Stimulated activated naive CD8-positive, alpha-beta T cell treated with anti-CD3 and anti-CD28 coated beads, Interleukin-15, Interleukin-2, amounts not matched to agents 100 ng/mL and 50 ng/mL, for 24 hours (primary cell): ENCODE results near the gene DNM1.

Experiments
- H3K27ac Mint-ChIP-seq: one replicate; pipeline ENCODE4 v1.8.0; 2021; ENCODE audit warnings: mild to moderate bottlenecking, mixed read lengths
- H3K27me3 Mint-ChIP-seq: one replicate; pipeline ENCODE4 v1.8.0; 2021; ENCODE audit warnings: mixed read lengths
- H3K36me3 Mint-ChIP-seq: one replicate; pipeline ENCODE4 v1.8.0; 2021; ENCODE audit warnings: low read depth, mixed read lengths
- H3K4me1 Mint-ChIP-seq: one replicate; pipeline ENCODE4 v1.8.0; 2021; ENCODE audit warnings: low read depth, mixed read lengths
- H3K4me3 Mint-ChIP-seq: one replicate; pipeline ENCODE4 v1.8.0; 2021; ENCODE audit warnings: mild to moderate bottlenecking, mixed read lengths
- H3K9me3 Mint-ChIP-seq: one replicate; pipeline ENCODE4 v1.8.0; 2021; ENCODE audit warnings: mixed read lengths

Gene DNM1

DNA sequence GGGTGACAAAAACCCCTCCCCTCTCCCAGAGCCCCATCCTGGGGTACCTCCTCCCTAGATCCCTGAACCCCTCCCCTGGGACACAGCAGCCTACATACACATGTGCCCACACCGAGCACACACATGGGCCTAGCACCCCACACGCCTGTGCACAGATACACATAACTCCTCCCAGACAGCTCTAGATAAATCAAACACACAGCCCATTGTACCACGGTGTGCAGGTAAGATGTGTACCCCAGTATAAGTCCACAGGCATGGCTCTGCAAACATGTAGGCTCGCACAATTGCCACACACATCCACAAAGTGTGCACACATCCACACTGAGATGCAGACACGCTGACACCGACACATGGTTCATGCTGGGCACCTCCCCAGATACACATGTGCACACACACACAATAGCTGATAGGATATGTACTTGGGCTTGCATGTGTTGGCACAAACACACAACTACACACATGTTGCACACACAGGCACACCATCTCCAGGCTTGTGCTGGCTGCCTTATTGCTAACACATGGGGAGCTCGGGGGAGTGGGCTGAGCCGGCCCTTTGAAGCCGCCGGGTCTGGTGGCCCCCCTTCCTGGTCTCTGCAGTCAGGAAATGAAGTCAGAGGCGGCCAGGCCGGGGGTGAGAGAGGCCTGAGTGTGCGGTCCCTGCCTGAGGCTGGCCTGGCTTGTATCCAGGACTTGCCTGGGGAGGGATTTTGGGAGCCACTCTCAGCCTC, 42.4 kb downstream of the DNM1 start:
- H3K4me3 Mint-ChIP-seq = no peak overlapping the region
- H3K4me1 Mint-ChIP-seq = peaks cover 16% of the 10 kb centered on the region
- peaks cover 14% of the 10 kb centered on the region for H3K27me3 Mint-ChIP-seq
- no peaks in the 10 kb centered on the region for H3K36me3 Mint-ChIP-seq
- H3K9me3 Mint-ChIP-seq = no peaks in the 10 kb centered on the region
- no peak overlapping the region for H3K27ac Mint-ChIP-seq

DNA sequence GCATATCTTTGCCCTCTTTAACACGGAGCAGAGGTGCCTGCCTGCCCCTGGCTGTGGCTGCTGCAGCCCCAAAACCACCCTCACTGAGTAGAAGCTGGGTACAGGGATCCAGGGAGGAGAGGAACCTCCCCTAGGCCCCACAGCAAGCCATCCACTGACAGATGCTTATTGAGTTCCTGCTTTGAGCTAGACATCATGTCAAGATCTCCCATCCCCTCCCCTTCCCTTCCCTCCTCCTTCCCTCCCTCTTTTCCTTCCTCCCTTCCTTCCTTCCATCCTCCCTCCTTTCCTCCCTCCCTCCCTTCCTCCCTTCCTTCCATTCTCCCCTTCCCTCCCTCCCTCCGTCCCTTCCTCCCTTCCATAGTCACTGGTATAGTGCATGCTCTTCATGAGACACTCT, 43.3 kb downstream of the DNM1 start:
- Mint-ChIP-seq H3K4me1 (peaks cover 21% of the 10 kb centered on the region), H3K4me3 (no peak overlapping the region), H3K36me3 (no peaks in the 10 kb centered on the region), H3K9me3 (no peaks in the 10 kb centered on the region), H3K27ac (no peak overlapping the region), H3K27me3 (peaks cover 14% of the 10 kb centered on the region)

DNA sequence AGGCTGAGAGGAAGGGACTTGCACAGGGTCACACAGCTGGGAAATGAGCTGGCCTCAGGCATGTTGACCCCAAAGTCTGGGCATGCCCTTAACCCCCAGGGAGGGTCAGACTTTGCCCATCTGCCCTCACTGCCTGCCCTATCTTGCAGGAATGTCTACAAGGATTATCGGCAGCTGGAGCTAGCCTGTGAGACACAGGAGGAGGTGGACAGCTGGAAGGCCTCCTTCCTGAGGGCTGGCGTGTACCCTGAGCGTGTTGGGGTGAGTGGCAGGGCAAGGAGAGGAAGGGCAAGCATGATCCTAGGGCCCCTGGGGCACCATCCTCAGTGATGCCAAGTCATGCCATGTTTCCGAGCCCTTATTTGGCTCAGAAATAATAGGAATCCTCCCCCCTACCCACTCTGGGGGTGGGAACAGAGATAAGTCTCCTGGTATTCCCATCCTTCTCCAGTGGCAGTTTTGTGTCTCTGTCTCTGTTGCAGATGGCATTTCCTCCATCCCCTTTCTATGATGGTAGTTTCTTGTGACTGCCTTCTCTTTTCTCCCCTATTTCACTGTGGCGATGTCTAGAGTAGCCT, 44.1 kb downstream of the DNM1 start:
- Mint-ChIP-seq H3K27ac (no peak overlapping the region), H3K36me3 (no peaks in the 10 kb centered on the region), H3K27me3 (peaks cover 17% of the 10 kb centered on the region), H3K9me3 (no peaks in the 10 kb centered on the region), H3K4me3 (no peak overlapping the region), H3K4me1 (peaks cover 25% of the 10 kb centered on the region)

DNA sequence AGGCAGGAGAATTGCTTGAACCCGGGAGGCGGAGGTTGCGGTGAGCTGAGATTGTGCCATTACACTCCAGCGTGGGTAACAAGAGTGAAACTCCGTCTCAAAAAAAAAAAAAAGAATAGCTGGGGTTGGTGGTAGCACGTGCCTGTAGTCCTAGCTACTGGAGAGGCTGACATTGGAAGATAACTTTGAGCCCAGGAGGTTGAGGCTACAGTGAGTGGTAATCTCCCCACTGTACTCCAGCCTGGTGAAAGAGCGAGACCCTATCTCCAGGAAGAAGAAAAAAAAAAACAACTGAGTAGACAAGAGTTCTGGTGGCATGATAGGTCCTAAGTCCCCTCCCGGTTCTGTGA, 46.4 kb downstream of the DNM1 start:
- H3K4me1 Mint-ChIP-seq = peaks cover 18% of the 10 kb centered on the region
- peak overlapping the region; percentile 82 for H3K4me3 Mint-ChIP-seq
- H3K36me3 Mint-ChIP-seq = no peaks in the 10 kb centered on the region
- no peak overlapping the region for H3K27ac Mint-ChIP-seq
- H3K27me3 Mint-ChIP-seq = peaks cover 9% of the 10 kb centered on the region
- no peaks in the 10 kb centered on the region for H3K9me3 Mint-ChIP-seq

DNA sequence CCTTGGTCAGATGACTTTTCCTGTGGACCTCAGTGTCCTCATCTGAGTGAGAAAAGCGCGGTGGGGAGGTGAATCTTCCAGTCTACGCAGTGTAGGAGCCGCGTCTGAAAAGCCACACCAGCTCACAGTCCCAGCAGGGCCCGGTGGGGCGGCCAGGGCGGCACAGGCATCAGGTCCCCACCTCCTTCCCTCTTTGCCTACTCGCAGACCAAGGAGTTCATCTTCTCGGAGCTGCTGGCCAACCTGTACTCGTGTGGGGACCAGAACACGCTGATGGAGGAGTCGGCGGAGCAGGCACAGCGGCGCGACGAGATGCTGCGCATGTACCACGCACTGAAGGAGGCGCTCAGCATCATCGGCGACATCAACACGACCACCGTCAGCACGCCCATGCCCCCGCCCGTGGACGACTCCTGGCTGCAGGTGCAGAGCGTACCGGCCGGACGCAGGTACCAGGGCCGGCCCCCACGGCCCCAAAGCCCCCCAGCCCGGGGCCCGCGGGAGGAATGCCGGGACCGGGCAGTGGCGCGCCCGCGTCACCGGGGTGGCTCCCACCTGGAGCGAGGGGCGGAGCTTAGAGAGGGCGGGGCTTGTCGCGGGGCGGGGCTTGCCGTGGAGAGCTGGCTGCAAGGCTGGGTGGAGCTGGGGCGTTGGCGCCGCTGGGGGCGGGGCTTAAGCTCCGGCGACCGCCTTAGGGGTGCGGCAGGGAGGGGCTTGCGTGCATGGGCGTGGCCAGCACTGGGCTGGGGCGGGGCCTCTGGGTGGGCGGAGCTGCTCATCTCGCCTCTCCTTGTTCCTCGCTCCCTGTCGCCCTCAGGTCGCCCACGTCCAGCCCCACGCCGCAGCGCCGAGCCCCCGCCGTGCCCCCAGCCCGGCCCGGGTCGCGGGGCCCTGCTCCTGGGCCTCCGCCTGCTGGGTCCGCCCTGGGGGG, 47.0 kb downstream of the DNM1 start:
- Mint-ChIP-seq H3K4me3 (peak overlapping the region; percentile 82), H3K27me3 (peaks cover 9% of the 10 kb centered on the region), H3K27ac (no peak overlapping the region), H3K4me1 (peaks cover 20% of the 10 kb centered on the region), H3K9me3 (no peaks in the 10 kb centered on the region), H3K36me3 (no peaks in the 10 kb centered on the region)

DNA sequence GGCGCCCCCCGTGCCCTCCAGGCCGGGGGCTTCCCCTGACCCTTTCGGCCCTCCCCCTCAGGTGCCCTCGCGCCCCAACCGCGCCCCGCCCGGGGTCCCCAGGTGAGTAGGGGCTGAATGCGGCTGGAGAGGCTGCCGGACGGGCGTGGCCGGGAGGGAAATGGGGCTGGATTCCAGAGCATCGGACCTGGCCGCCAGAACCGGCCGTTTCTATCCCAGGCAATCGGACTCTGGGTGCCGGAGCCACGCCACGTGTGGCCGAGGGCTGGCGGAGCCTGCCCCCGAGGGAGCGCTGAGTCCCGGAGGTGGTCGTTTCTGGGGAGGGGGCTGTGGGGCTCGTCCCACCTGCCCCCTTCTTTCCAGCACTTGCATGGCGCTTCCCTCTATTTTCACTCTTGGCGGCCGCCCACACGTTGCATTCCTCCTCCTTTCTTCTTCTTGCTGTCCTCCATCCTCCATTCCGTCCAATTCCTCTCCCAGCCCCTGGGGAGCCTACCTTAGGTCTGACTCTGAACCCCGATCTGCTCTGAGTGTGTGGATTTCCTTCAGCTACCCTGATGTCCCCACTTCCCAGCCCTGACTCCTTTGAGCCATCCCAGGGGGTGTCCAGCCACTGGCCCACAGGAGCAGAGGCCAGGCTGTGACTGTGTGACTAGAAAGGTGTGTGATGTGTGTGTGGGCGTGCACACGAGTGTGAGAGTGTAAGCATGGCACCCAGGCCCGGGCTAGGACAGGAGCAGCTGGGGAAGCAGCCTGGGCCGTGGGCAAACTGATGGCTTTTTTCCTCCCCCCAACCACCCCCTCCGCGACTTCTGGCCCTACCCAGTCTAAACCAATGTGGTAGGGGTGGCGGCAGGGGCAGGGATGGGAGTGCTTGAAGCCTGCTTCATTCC, 47.9 kb downstream of the DNM1 start:
- Mint-ChIP-seq H3K36me3 (no peaks in the 10 kb centered on the region), H3K4me3 (peak overlapping the region; percentile 81), H3K27ac (peak overlapping the region; percentile 64), H3K4me1 (peaks cover 16% of the 10 kb centered on the region), H3K27me3 (peaks cover 3% of the 10 kb centered on the region), H3K9me3 (no peaks in the 10 kb centered on the region)

DNA sequence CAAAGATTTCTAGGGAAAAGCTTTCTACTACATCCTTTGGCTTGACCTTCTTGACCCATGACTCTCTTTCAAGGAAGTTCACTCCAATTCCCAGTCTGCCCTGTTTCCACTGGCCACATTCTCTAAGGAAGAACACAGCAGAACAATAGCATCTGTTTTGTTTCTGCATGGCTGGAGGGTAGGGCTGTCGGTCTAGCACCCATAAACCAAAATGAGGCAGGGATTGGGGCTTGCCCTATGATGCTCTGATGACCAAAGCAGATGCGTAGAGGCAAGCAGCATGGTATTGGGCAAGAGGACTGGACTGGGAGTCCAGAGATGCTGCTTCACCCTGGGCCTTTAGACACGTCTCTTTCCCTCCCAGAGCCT, 48.5 kb downstream of the DNM1 start:
- Mint-ChIP-seq H3K4me3 (peak overlapping the region; percentile 81), H3K27ac (no peak overlapping the region), H3K4me1 (peaks cover 16% of the 10 kb centered on the region), H3K36me3 (no peaks in the 10 kb centered on the region), H3K9me3 (no peaks in the 10 kb centered on the region), H3K27me3 (peaks cover 3% of the 10 kb centered on the region)

DNA sequence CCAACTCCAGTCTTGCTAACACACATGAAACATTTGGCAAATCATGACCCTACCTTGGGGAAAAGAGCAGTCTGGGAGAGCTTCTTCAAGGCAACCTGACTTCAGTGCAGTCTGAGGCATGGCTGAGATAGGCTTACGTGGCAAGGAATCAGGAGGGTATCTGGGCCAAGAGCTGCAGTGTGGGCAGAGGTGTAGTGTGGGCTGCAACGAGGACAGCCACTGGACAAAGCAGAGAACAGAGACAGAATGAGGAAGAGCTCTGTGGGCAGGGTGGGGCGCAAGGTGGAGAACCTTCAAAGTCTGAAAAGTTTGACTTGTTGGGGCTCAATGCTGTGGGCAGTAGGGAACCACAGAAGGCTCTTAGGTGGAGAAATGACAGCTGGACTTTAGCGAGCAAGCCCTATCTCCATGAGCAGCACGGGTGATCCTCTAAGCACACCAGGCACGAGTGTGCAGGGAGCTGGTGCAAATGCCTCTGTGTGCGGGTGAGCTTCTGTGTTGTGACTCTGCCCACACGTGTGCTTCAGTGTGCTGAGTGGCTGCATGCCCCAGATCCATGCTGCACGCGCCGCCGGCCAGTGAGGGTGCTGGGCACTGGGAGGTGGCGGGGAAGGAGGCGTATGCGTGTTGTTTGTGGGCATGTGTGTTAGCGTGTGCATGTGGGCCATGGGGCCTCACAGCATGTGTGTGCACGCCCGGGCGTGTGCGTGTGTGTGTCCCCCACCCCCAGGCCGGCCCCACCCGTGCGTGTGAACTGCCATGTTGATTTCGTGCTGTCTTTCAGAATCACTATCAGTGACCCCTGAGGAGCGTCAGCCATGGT, 49.3 kb downstream of the DNM1 start:
- H3K4me3 Mint-ChIP-seq = no peak overlapping the region
- H3K27ac Mint-ChIP-seq = no peak overlapping the region
- no peaks in the 10 kb centered on the region for H3K9me3 Mint-ChIP-seq
- H3K27me3 Mint-ChIP-seq = peaks cover 3% of the 10 kb centered on the region
- H3K4me1 Mint-ChIP-seq = peaks cover 16% of the 10 kb centered on the region
- H3K36me3 Mint-ChIP-seq = peaks cover 1% of the 10 kb centered on the region

DNA sequence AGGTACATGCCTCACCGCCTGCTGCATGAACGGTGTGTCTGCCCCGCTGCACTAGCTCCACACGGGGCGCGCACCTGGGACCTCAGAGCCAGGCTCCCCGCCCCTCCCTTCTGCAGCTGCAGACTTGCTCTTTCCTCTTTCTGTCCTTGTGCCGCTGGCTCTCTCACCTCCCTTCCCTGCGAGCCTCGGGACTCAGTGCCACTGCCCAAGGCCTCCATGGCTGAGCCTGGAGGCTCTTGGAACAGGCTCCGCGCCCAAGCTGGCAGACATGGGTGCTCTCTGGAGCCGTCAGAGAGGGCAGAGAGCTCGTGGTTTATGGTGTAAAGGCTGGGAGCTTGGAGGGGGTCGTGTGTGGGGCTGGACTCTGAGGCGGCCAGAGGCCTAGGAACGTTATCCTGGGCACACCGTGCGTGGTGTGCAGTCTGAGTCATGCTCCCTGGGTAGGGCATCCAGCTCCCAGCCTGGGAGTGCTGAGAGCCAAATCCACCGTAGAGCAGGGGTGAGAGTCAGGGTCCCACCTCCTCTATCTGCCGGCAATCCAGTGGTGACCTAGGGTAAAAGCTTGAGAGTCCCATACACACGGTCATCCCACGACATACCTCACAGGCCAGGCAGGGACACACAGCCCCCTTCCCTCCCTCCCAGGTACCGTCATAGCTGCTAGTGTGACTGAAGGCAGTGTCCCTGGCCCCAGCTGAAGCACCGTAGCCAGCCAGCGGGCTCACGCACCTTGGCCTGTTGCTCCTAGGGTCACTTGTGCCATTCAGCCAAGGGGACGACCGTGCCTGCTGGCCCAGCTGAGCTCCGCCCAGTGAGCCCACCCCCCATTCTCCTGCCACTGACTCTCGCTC, 50.2 kb downstream of the DNM1 start:
- H3K27me3 Mint-ChIP-seq = peaks cover 3% of the 10 kb centered on the region
- peaks cover 16% of the 10 kb centered on the region for H3K4me1 Mint-ChIP-seq
- no peak overlapping the region for H3K4me3 Mint-ChIP-seq
- no peaks in the 10 kb centered on the region for H3K9me3 Mint-ChIP-seq
- H3K36me3 Mint-ChIP-seq = peaks cover 4% of the 10 kb centered on the region
- no peak overlapping the region for H3K27ac Mint-ChIP-seq

DNA sequence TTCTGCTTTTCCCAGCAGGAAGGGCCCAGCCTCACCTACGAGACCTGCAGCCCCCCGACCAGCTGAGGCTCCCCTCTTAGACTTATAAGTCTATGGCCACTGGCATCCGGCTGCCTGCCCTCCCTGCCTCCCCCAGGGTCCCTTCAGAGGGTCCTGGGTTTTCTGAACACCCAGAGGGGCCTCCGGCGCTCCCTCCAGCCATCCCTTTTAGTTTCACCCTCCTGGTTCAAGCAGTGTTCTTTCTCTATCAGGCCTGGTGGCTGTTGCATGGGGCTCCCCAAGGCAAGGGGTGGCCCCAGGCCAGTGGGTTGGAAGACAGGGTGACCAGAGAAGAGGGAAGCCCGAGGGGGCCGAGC, 50.8 kb downstream of the DNM1 start:
- Mint-ChIP-seq H3K4me3 (no peak overlapping the region), H3K9me3 (no peaks in the 10 kb centered on the region), H3K36me3 (peaks cover 8% of the 10 kb centered on the region), H3K27ac (no peak overlapping the region), H3K4me1 (peaks cover 16% of the 10 kb centered on the region), H3K27me3 (peaks cover 3% of the 10 kb centered on the region)

DNA sequence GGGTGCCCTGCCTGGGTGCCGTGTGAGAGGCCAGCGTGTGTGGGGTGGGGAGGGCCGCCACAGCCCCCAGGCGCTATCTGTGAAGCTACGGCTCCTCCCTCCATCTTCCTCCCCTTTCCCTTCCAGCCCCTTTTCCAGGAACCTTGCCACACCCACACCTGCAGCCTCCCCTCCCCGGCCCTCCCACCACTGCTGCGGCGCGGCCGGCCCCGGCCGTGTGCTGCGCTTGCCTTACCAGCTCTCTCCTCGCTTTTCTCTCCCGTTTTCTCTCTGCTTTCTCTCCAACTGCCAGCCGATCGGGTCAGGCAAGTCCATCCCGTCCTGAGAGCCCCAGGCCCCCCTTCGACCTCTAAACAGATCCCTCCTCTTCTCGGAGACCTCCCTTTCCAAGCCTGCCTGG, 51.2 kb downstream of the DNM1 start:
- Mint-ChIP-seq H3K27me3 (peaks cover 3% of the 10 kb centered on the region), H3K4me3 (no peak overlapping the region), H3K36me3 (peaks cover 11% of the 10 kb centered on the region), H3K27ac (no peak overlapping the region), H3K9me3 (no peaks in the 10 kb centered on the region), H3K4me1 (peaks cover 16% of the 10 kb centered on the region)

DNA sequence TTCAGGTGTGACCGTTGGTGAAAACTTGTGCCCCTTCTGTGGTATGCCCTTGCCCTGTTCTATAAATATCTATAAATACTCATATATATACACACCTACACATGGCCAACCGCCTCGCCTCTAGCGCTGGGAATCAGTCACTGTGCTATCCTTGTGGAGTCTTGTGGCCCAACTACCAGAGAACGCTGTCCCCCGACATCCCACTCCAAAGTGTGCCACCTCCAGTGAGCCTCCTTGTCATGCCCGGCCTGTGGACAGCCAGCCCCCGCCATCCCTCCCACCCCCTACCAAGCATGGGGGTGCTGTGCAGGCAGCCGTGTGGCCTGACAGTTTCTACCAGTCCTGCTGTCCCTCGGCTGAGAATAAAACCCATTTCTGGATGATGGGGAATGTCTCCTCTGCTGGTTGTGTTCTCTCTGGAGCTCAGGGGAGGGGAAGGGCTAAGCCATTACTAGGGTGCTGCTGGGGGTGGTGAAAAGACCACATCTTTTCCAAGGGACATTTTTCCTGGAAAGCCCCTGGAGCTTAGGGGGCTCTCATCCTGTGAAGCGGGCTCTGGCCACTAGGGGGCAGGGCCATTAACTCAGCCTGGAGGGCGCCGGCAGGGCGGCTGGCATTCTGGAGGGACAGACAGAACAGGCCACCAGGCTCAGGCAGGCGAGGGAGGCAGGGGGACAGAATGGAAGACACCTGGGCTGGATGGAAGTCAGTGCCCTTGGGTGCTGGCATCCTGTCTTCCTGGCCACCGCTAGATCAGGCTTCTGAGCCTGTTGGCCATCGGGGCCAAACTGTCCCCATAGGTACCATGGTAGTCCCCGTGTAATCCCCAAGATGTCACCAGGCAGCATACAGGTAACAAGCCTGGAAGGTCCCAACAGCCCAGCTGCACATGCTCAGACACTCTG, 51.9 kb downstream of the DNM1 start:
- H3K9me3 Mint-ChIP-seq = no peaks in the 10 kb centered on the region
- peaks cover 12% of the 10 kb centered on the region for H3K4me1 Mint-ChIP-seq
- H3K36me3 Mint-ChIP-seq = peaks cover 13% of the 10 kb centered on the region
- H3K4me3 Mint-ChIP-seq = no peak overlapping the region
- no peak overlapping the region for H3K27ac Mint-ChIP-seq
- H3K27me3 Mint-ChIP-seq = peaks cover 3% of the 10 kb centered on the region
